DND-41 (cell line): ENCODE measurements around the gene YTHDF1.

Experiments used
- ATAC-seq: fragments of 200-7000 bp; cut with Tn5 transposase; 3 replicates; pipeline ENCODE4 v1.9.1; 2021; ENCODE audit warnings: low read depth; ENCODE audit not compliant: insufficient read depth
- DNase-seq: peaks from one replicate; pipeline ENCODE4 v3.0.0-alpha.2; 2020
- H2AFZ ChIP-seq: 2 replicates; pipeline ENCODE4 v1.6.0; 2012; ENCODE audit warnings: low read depth, low read length
- H3K27ac ChIP-seq: 2 replicates; pipeline ENCODE4 v1.5.1; 2012; ENCODE audit warnings: low read length, inconsistent platforms
- H3K27me3 ChIP-seq: fragments of 200-600 bp; sonication (generic); 2 replicates; pipeline ENCODE4 v1.6.0; 2012; ENCODE audit warnings: low read length, mild to moderate bottlenecking, inconsistent platforms; ENCODE audit not compliant: insufficient read depth, poor library complexity
- H3K36me3 ChIP-seq: 2 replicates; pipeline ENCODE4 v1.5.1; 2012; ENCODE audit warnings: low read length, inconsistent platforms; ENCODE audit not compliant: insufficient read depth
- H3K4me1 ChIP-seq: 2 replicates; pipeline ENCODE4 v1.5.1; 2012; ENCODE audit warnings: mild to moderate bottlenecking, low read length; ENCODE audit not compliant: insufficient read depth
- H3K4me2 ChIP-seq: 2 replicates; pipeline ENCODE4 v1.6.0; 2012; ENCODE audit warnings: mild to moderate bottlenecking, moderate library complexity, low read length, inconsistent platforms; ENCODE audit not compliant: insufficient read depth
- H3K4me3 ChIP-seq, 2 experiments: fragments of 200-600 bp in 1 of 2; shearing (Covaris generic) in 1 of 2; 2 replicates each; pipeline ENCODE4 v1.5.1; 2012 to 2016; ENCODE audit warnings: inconsistent platforms in 2 of 2, low read length in 2 of 2, mild to moderate bottlenecking in 2 of 2, low read depth in 1 of 2, moderate library complexity in 1 of 2
- H3K79me2 ChIP-seq: 2 replicates; pipeline ENCODE4 v1.6.0; 2012; ENCODE audit warnings: low read length, inconsistent platforms; ENCODE audit not compliant: insufficient read depth
- H3K9ac ChIP-seq: 2 replicates; pipeline ENCODE4 v1.6.0; 2012; ENCODE audit warnings: low read depth, mild to moderate bottlenecking, inconsistent platforms, low read length, moderate library complexity
- H3K9me3 ChIP-seq: 2 replicates; pipeline ENCODE4 v1.5.1; 2012; ENCODE audit warnings: low read length, moderate library complexity, mild to moderate bottlenecking, inconsistent platforms; ENCODE audit not compliant: insufficient read depth, severe bottlenecking
- H4K20me1 ChIP-seq: 2 replicates; pipeline ENCODE4 v1.6.0; 2012; ENCODE audit warnings: low read length; ENCODE audit not compliant: insufficient read depth
- EZH2 ChIP-seq: IDR thresholded peaks from 3 replicates; pipeline ENCODE4 v1.6.1; 2012; ENCODE audit warnings: borderline replicate concordance, low read depth, mild to moderate bottlenecking, moderate library complexity, low read length, inconsistent platforms; ENCODE audit not compliant: severe bottlenecking
- TF ChIP-seq, protein P1 (sequence below): IDR thresholded peaks from 2 replicates; pipeline ENCODE4 v1.5.1; 2012; ENCODE audit warnings: borderline replicate concordance, low read length, moderate library complexity, mild to moderate bottlenecking; ENCODE audit not compliant: poor library complexity, severe bottlenecking; ENCODE audit errors: extremely low read depth

The YTHDF1 gene

GRCh38 chr20:63164484-63165355, 51.2 kb downstream of the YTHDF1 start:
- no peaks in the 10 kb centered on the region for H3K79me2 ChIP-seq
- DNase-seq (no peak), ATAC-seq (no peak)
- no peak overlapping the region for H3K9ac ChIP-seq
- no peak overlapping the region for H3K4me3 ChIP-seq
- H3K27me3 ChIP-seq: no peaks in the 10 kb centered on the region
- H3K36me3 ChIP-seq: no peaks in the 10 kb centered on the region
- no peak overlapping the region for H3K27ac ChIP-seq
- no peaks in the 10 kb centered on the region for H3K4me1 ChIP-seq
- no peak overlapping the region for H2AFZ ChIP-seq
- no peak overlapping the region for H3K4me2 ChIP-seq
- H3K9me3 ChIP-seq: no peaks in the 10 kb centered on the region
- peaks cover 27% of the 10 kb centered on the region for H4K20me1 ChIP-seq
- TF ChIP-seq, protein P1, sequence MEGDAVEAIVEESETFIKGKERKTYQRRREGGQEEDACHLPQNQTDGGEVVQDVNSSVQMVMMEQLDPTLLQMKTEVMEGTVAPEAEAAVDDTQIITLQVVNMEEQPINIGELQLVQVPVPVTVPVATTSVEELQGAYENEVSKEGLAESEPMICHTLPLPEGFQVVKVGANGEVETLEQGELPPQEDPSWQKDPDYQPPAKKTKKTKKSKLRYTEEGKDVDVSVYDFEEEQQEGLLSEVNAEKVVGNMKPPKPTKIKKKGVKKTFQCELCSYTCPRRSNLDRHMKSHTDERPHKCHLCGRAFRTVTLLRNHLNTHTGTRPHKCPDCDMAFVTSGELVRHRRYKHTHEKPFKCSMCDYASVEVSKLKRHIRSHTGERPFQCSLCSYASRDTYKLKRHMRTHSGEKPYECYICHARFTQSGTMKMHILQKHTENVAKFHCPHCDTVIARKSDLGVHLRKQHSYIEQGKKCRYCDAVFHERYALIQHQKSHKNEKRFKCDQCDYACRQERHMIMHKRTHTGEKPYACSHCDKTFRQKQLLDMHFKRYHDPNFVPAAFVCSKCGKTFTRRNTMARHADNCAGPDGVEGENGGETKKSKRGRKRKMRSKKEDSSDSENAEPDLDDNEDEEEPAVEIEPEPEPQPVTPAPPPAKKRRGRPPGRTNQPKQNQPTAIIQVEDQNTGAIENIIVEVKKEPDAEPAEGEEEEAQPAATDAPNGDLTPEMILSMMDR: no peak
- no peak for TF ChIP-seq EZH2

- TF ChIP-seq, protein P1: no peak
- no peak for TF ChIP-seq EZH2
These were observed 52.1 kb downstream of the YTHDF1 start for GRCh38 chr20:63163596-63164483.

GRCh38 chr20:63163171-63163570, 52.8 kb downstream of the YTHDF1 start:
- Histone ChIP-seq H3K36me3 (no peaks in the 10 kb centered on the region), H3K27me3 (no peaks in the 10 kb centered on the region), H3K4me1 (no peaks in the 10 kb centered on the region), H3K27ac (no peak overlapping the region), H3K9me3 (no peaks in the 10 kb centered on the region), H4K20me1 (peaks cover 22% of the 10 kb centered on the region), H2AFZ (no peak overlapping the region), H3K4me2 (no peak overlapping the region), H3K9ac (no peak overlapping the region), H3K79me2 (no peaks in the 10 kb centered on the region), H3K4me3 (no peak overlapping the region)
- DNase-seq (no peak), ATAC-seq (no peak)
- TF ChIP-seq, protein P1: no peak
- no peak for TF ChIP-seq EZH2

More at GRCh38 chr20:63163596-63164483, 52.1 kb downstream of the YTHDF1 start:
- Histone ChIP-seq H3K79me2 (no peaks in the 10 kb centered on the region), H3K9ac (no peak overlapping the region), H3K4me3 (no peak overlapping the region), H3K4me2 (no peak overlapping the region), H3K27ac (no peak overlapping the region), H3K27me3 (no peaks in the 10 kb centered on the region), H3K9me3 (no peaks in the 10 kb centered on the region), H4K20me1 (peaks cover 22% of the 10 kb centered on the region), H2AFZ (no peak overlapping the region), H3K4me1 (no peaks in the 10 kb centered on the region), H3K36me3 (no peaks in the 10 kb centered on the region)
- ATAC-seq (0 out of 3 replicates have a peak, but pooled peaks have one; percentile 25), DNase-seq (no peak)
